NB4 (cell line): ENCODE results near the gene VDAC1.
"Not testable (repeated sequence)": the region's sequence is repeated elsewhere in the genome, so short reads cannot be mapped to it uniquely, and the experiment has no call there.

ENCODE experiments used
- DNase-seq: peaks from one replicate; pipeline ENCODE4 v3.0.0; 2010; ENCODE audit warnings: low read depth
- H3K4me3 ChIP-seq: one replicate; pipeline ENCODE4 v1.5.1; 2011; ENCODE audit warnings: mild to moderate bottlenecking, low read depth, low read length, moderate library complexity
- MYC ChIP-seq: IDR thresholded peaks from 2 replicates; pipeline ENCODE4 v1.6.1; 2011; ENCODE audit warnings: low read depth, low read length
- POLR2A ChIP-seq: IDR thresholded peaks from 2 replicates; pipeline ENCODE4 v1.6.1; 2011; ENCODE audit warnings: mild to moderate bottlenecking; ENCODE audit not compliant: insufficient read length; ENCODE audit errors: extremely low read depth
- TF ChIP-seq, protein P1 (sequence below): IDR thresholded peaks from one replicate; pipeline ENCODE4 v1.5.1; 2012; ENCODE audit warnings: low read depth, low read length
- TF ChIP-seq, protein P2 (sequence below): IDR thresholded peaks from 2 replicates; pipeline ENCODE4 v1.6.1; 2011; ENCODE audit warnings: low read depth, low read length

VDAC1 gene

DNA sequence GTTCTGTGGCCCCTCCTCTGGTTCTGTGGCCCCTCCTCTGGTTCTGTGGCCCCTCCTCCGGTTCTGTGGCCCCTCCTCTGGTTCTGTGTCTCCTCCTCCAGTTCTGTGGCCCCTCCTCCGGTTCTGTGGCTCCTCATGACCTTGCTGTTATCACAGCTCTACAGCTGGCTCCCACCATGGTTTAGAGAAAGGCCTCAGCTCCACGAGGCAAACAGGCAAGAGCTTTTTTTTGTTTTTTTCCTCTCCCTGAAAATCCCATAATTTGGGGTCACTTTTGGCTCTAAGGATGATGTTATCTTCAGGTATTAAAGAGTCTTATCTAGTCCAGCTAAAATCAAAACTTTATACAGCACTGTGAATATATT is 68.1 kb downstream of the VDAC1 start:
- no peak for DNase-seq
- TF ChIP-seq, protein P1, sequence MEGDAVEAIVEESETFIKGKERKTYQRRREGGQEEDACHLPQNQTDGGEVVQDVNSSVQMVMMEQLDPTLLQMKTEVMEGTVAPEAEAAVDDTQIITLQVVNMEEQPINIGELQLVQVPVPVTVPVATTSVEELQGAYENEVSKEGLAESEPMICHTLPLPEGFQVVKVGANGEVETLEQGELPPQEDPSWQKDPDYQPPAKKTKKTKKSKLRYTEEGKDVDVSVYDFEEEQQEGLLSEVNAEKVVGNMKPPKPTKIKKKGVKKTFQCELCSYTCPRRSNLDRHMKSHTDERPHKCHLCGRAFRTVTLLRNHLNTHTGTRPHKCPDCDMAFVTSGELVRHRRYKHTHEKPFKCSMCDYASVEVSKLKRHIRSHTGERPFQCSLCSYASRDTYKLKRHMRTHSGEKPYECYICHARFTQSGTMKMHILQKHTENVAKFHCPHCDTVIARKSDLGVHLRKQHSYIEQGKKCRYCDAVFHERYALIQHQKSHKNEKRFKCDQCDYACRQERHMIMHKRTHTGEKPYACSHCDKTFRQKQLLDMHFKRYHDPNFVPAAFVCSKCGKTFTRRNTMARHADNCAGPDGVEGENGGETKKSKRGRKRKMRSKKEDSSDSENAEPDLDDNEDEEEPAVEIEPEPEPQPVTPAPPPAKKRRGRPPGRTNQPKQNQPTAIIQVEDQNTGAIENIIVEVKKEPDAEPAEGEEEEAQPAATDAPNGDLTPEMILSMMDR: no peak
- TF ChIP-seq POLR2A: no peak
- TF ChIP-seq, protein P2, sequence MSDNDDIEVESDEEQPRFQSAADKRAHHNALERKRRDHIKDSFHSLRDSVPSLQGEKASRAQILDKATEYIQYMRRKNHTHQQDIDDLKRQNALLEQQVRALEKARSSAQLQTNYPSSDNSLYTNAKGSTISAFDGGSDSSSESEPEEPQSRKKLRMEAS: no peak
- TF ChIP-seq MYC: no peak
- H3K4me3 ChIP-seq: no peak overlapping the region

DNA sequence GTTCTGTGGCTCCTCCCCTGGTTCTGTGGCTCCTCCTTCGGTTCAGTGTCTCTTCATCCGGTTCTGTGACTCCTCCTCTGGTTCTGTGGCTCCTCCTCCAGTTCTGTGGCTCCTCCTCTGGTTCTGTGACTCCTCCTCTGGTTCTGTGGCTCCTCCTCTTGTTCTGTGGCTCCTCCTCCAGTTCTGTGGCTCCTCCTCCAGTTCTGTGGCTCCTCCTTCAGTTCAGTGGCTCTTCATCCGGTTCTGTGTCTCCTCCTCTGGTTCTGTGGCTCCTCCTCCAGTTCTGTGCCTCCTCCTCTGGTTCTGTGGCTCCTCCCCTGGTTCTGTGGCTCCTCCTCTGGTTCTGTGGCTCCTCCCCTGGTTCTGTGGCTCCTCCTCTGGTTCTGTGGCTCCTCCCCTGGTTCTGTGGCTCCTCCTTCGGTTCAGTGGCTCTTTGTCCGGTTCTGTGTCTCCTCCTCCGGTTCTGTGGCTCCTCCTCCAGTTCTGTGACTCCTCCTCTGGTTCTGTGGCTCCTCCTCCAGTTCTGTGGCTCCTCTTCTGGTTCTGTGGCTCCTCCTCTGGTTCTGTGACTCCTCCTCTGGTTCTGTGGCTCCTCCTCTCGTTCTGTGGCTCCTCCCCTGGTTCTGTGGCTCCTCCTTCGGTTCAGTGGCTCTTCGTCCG is 68.7 kb downstream of the VDAC1 start:
- DNase-seq, H3K4me3 ChIP-seq: not testable (repeated sequence)

DNA sequence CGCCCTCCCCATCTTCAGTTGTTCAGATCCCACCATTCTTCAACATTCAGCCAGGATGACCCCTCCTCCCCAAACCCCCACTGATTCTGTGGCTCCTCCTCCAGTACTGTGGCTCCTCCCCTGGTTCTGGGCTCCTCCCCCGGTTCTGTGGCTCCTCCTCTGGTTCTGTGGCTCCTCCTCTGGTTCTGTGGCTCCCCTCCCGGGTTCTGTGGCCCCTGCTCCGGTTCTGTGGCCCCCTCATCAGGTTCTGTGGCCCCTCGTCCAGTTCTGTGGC is 69.2 kb downstream of the VDAC1 start:
- DNase-seq: no peak
- H3K4me3 ChIP-seq: no peak overlapping the region
- TF ChIP-seq, protein P1: no peak
- TF ChIP-seq, protein P2: no peak
- TF ChIP-seq MYC (no peak), POLR2A (no peak)

DNA sequence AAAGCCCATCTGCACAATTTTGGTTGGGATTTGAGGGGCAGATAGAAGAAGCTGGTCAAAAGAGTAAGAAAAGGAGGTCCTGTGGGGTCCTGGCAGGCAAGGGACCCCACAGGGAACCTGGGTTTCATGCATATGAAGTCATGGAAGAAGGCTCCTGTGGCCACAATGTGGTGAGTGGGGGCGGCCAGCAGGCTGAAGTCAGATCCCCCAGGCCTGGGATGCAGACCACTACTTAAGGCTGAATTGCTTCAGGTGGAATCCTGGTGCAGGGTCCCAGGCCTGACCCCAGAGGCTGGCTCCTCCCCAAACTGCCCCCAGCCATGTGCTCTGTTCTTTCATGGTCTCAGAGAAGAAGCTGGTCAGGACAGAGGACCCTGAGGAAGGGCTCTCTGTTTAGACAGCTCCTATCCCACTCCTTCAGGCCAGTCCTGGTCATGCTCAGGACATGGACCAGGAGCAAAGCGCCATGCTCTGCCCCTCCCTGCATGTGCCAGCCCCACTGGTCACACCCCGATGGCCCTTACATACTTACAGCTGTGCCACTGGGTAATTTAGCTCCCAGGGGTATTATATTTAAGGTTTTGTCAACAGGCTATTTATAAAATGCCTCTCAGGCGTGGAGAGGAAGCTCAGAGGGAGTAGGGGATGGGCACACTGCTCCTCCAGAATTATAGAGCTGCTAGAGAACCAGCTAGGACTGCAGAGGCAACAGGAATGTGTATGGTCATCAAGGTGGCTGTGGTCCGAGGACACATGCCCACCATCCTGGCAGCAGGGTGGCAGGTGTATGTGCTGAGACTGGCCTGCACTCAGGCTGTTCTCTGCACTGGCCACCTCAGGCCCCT is 69.7 kb downstream of the VDAC1 start:
- H3K4me3 ChIP-seq: no peak overlapping the region
- DNase-seq: no peak
- TF ChIP-seq MYC: no peak
- TF ChIP-seq, protein P2: no peak

DNA sequence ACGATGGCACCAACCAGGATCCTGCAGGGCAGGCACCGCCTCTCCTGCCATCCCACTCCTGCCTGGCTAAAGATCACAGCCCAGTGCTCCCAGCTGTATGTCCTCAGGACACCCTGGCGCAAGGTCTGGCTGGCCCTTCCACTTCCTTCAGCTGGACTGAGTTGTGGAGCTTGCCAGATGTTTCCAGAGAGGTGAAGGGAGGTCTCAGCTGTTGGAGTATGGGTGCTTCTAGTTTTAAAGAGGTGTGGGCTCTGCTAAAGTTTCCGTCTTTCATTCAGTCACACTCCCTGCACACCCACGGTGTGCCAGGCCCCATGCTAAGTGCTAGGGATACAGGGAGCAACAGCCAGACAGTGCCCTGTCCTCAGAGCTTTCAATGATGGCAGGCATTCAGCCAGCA is 70.5 kb downstream of the VDAC1 start:
- DNase-seq: no peak
- no peak overlapping the region for H3K4me3 ChIP-seq
- TF ChIP-seq, protein P2: no peak
- no peak for TF ChIP-seq MYC

DNA sequence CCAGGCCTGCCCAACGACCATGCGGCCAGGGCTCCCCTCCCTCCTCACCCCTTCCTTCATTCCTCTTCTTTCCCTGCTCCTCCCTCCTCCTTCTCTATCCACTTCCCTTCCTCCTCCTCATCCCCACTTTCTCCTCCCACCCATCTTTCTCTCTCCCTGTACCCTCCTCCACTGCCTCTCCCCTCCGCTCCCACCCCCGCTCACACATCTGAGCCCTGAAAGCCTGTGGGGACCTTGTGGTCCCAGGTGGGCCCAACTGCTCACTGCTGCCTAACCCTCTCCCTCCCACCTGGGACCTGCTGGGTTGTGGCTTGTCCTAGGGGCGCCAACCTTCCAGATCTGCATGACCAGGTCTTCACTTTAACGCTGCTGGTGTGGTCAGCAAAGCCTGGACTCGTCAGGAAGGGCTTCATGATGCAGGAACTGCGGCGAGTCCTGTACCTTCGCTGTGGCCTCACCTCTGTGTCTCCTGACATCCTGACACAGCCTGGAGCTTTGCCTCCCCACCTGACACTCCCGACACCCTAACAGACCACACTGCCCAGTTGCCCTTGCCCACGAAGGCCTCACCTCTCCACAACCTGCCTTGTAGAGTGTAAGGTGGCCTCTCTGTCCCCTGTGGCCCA is 71.0 kb downstream of the VDAC1 start:
- TF ChIP-seq, protein P1: no peak
- TF ChIP-seq POLR2A (no peak), MYC (no peak)
- TF ChIP-seq, protein P2: no peak
- DNase-seq: no peak
- H3K4me3 ChIP-seq: no peak overlapping the region

DNA sequence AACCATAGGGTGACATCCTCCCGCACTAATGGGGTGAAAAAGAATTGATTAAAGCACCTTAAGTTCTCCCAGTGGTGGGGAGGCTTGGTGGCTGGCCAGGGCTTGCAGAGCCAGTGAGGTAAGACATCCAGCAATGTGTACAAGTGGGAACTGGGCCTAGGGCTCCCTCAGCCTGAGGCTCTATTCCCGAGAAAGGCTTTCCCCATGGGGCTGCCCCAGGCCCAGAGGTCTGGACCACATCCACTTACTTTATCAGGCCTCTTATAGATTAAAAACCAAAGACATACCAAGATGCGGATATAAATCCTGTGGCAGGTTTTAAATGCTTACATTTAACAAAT is 71.6 kb downstream of the VDAC1 start:
- no peak overlapping the region for H3K4me3 ChIP-seq
- DNase-seq: no peak
- TF ChIP-seq, protein P2: no peak
- TF ChIP-seq POLR2A (no peak), MYC (no peak)
- TF ChIP-seq, protein P1: no peak
